H9 (cell line): Measurements from ENCODE around the gene COA4. TPM values are rescaled to one million over a fixed set of nuclear protein-coding genes. Genes with fewer than 3 reads are reported as not detected.
A peak's percentile ranks its signal among the peaks of the same experiment; 100 is the strongest.

Experiments
- DNase-seq: peaks from one replicate; pipeline ENCODE4 v3.0.0-alpha.2; 2017
- H2AFZ ChIP-seq: one replicate; pipeline ENCODE4 v1.6.1; 2013; ENCODE audit warnings: mild to moderate bottlenecking, low read length, control low read depth, moderate library complexity
- H2AK5ac ChIP-seq: 2 replicates; pipeline ENCODE4 v1.6.1; 2013; ENCODE audit warnings: low read length, control low read depth, mixed read lengths; ENCODE audit not compliant: insufficient read length
- H2BK120ac ChIP-seq: one replicate; pipeline ENCODE4 v1.6.1; 2013; ENCODE audit warnings: low read depth, mild to moderate bottlenecking, low read length, control low read depth, inconsistent platforms; ENCODE audit not compliant: poor library complexity, severe bottlenecking
- H2BK12ac ChIP-seq: 2 replicates; pipeline ENCODE4 v1.6.1; 2013; ENCODE audit warnings: low read length, control low read depth, mixed read lengths, low read depth; ENCODE audit not compliant: insufficient read length
- H2BK15ac ChIP-seq: 2 replicates; pipeline ENCODE4 v1.6.1; 2013; ENCODE audit warnings: low read depth, low read length, control low read depth
- H2BK20ac ChIP-seq: one replicate; pipeline ENCODE4 v1.6.1; 2013; ENCODE audit warnings: low read depth, mild to moderate bottlenecking, low read length, control low read depth, inconsistent platforms; ENCODE audit not compliant: poor library complexity, severe bottlenecking
- H2BK5ac ChIP-seq: 2 replicates; pipeline ENCODE4 v1.6.1; 2013; ENCODE audit warnings: low read length, control low read depth, mixed read lengths; ENCODE audit not compliant: insufficient read length
- H3K14ac ChIP-seq: 2 replicates; pipeline ENCODE4 v1.6.1; 2013; ENCODE audit warnings: low read length, control low read depth; ENCODE audit not compliant: insufficient read depth
- H3K18ac ChIP-seq: 2 replicates; pipeline ENCODE4 v1.6.1; 2013; ENCODE audit warnings: low read depth, mild to moderate bottlenecking, mixed read lengths, low read length, control low read depth; ENCODE audit not compliant: insufficient read length
- H3K23ac ChIP-seq: 2 replicates; pipeline ENCODE4 v1.6.1; 2013; ENCODE audit warnings: low read length, control low read depth, mixed read lengths, low read depth; ENCODE audit not compliant: insufficient read length
- H3K23me2 ChIP-seq: 2 replicates; pipeline ENCODE4 v1.6.1; 2013; ENCODE audit warnings: low read depth, mild to moderate bottlenecking, mixed read lengths, low read length, control low read depth; ENCODE audit not compliant: insufficient read length, poor library complexity, severe bottlenecking
- H3K27ac ChIP-seq: 2 replicates; pipeline ENCODE4 v1.5.1; 2013; ENCODE audit warnings: low read length, control low read depth, mixed read lengths, low read depth; ENCODE audit not compliant: insufficient read length
- H3K27me3 ChIP-seq: 2 replicates; pipeline ENCODE4 v1.6.1; 2013; ENCODE audit warnings: low read length, control low read depth, inconsistent platforms; ENCODE audit not compliant: insufficient read depth
- H3K4ac ChIP-seq: 2 replicates; pipeline ENCODE4 v1.6.1; 2013; ENCODE audit warnings: low read depth, mild to moderate bottlenecking, control low read depth, inconsistent platforms, low read length, moderate library complexity
- H3K4me1 ChIP-seq: 2 replicates; pipeline ENCODE4 v1.6.1; 2013; ENCODE audit warnings: low read length, control low read depth, inconsistent platforms; ENCODE audit not compliant: insufficient read depth
- H3K4me2 ChIP-seq: 2 replicates; pipeline ENCODE4 v1.6.1; 2013; ENCODE audit warnings: low read length, control low read depth, mixed read lengths; ENCODE audit not compliant: insufficient read length, insufficient read depth
- H3K56ac ChIP-seq: 2 replicates; pipeline ENCODE4 v1.6.1; 2013; ENCODE audit warnings: low read depth, mild to moderate bottlenecking, mixed read lengths, low read length, control low read depth; ENCODE audit not compliant: insufficient read length
- H3K79me1 ChIP-seq: 2 replicates; pipeline ENCODE4 v1.6.1; 2013; ENCODE audit warnings: low read depth, mild to moderate bottlenecking, moderate library complexity, low read length, control low read depth, inconsistent platforms; ENCODE audit not compliant: insufficient read depth, poor library complexity, severe bottlenecking
- H3K79me2 ChIP-seq: 2 replicates; pipeline ENCODE4 v1.6.1; 2013; ENCODE audit warnings: low read length, control low read depth, inconsistent platforms; ENCODE audit not compliant: insufficient read depth
- H3K9ac ChIP-seq: 2 replicates; pipeline ENCODE4 v1.6.1; 2013; ENCODE audit warnings: low read length, control low read depth, mixed read lengths; ENCODE audit not compliant: insufficient read length; ENCODE audit errors: extremely low read depth
- H3K9me3 ChIP-seq: one replicate; pipeline ENCODE4 v1.6.1; 2013; ENCODE audit warnings: low read depth, low read length, inconsistent platforms; ENCODE audit not compliant: control insufficient read depth
- H3T11ph ChIP-seq: one replicate; pipeline ENCODE4 v1.6.1; 2013; ENCODE audit warnings: mild to moderate bottlenecking, low read length, control low read depth, inconsistent platforms
- H4K20me1 ChIP-seq: one replicate; pipeline ENCODE4 v1.6.1; 2013; ENCODE audit not compliant: control insufficient read depth, insufficient read length, insufficient read depth
- H4K5ac ChIP-seq: 2 replicates; pipeline ENCODE4 v1.6.1; 2013; ENCODE audit warnings: low read depth, mild to moderate bottlenecking, mixed read lengths, low read length, control low read depth; ENCODE audit not compliant: insufficient read length
- H4K8ac ChIP-seq: replicated peaks from 2 replicates; pipeline ENCODE4 v1.6.1; 2013; ENCODE audit warnings: low read length, control low read depth, mixed read lengths, low read depth; ENCODE audit not compliant: insufficient read length
- H4K91ac ChIP-seq: 2 replicates; pipeline ENCODE4 v1.6.1; 2013; ENCODE audit warnings: low read depth, mild to moderate bottlenecking, moderate library complexity, mixed read lengths, low read length, control low read depth; ENCODE audit not compliant: insufficient read length
- H3K27ac Mint-ChIP-seq, 3 experiments: 2 replicates in 2 of 3; 3 replicates in 1 of 3; pipeline ENCODE4 v1.8.0; 2020 to 2021; ENCODE audit warnings: mixed read lengths in 3 of 3, mild to moderate bottlenecking in 1 of 3, moderate library complexity in 1 of 3
- H3K27me3 Mint-ChIP-seq: 2 replicates; pipeline ENCODE4 v1.8.0; 2021; ENCODE audit warnings: low read depth, mild to moderate bottlenecking, moderate library complexity, mixed read lengths
- H3K36me3 Mint-ChIP-seq, 3 experiments: 2 replicates in 2 of 3; 3 replicates in 1 of 3; pipeline ENCODE4 v1.8.0; 2020 to 2021; ENCODE audit warnings: low read depth in 3 of 3, mixed read lengths in 3 of 3; ENCODE audit not compliant: insufficient read depth in 1 of 3
- H3K4me1 Mint-ChIP-seq, 2 experiments: 2 replicates each; pipeline ENCODE4 v1.8.0; 2020; ENCODE audit warnings: mixed read lengths in 2 of 2
- H3K4me3 Mint-ChIP-seq, 2 experiments: 2 replicates in 1 of 2; 3 replicates in 1 of 2; pipeline ENCODE4 v1.8.0; 2020 to 2021; ENCODE audit warnings: mild to moderate bottlenecking in 2 of 2, mixed read lengths in 2 of 2, moderate library complexity in 1 of 2
- H3K9me3 Mint-ChIP-seq, 2 experiments: 2 replicates in 1 of 2; 3 replicates in 1 of 2; pipeline ENCODE4 v1.8.0; 2020; ENCODE audit warnings: mild to moderate bottlenecking in 2 of 2, mixed read lengths in 2 of 2, moderate library complexity in 1 of 2
- WGBS: extraction: QIAGEN DNeasy Blood & Tissue Kit; methylation state at CpG from one replicate; pipeline ENCODE4 v1.1.7; 2013; ENCODE audit warnings: missing lambda C conversion rate, low lambda C conversion rate, mixed read lengths; ENCODE audit not compliant: insufficient read length; ENCODE audit errors: extremely low coverage; 5-methylcytosine and 5-hydroxymethylcytosine counted together
- total RNA-seq: library from RNA; stranded (reverse); gene quantifications from 2 replicates; pipeline ENCODE4 v1.2.1, GENCODE V29; 2021
- TF ChIP-seq, protein P1 (sequence below): fragments of 200-600 bp; sonication (generic); conservative IDR thresholded peaks from 3 replicates; pipeline ENCODE4 v1.8.0; 2021; ENCODE audit warnings: antibody characterized with exemption, mild to moderate bottlenecking

Gene COA4
- total RNA-seq, 1 experiment from 2014 or later, result 116 TPM

GRCh38 chr11:73870261-73870660 lies 6.4 kb downstream of the COA4 start:
- H4K20me1 ChIP-seq, result no peaks in the 10 kb centered on the region

More at GRCh38 chr11:73870261-73870660, 6.4 kb downstream of the COA4 start:
- Histone ChIP-seq H2AFZ (no peak overlapping the region), H2BK20ac (no peak overlapping the region), H3K4me1 (0 out of 2 replicates have a peak, but pooled peaks cover 2% of the 10 kb centered on the region), H2BK120ac (no peak overlapping the region), H3K27me3 (no peaks in the 10 kb centered on the region), H3T11ph (no peak overlapping the region), H3K79me2 (peaks cover 3% of the 10 kb centered on the region; the same call in 1 of the 2 replicates), H3K4me2 (no peak overlapping the region), H4K91ac (no peak overlapping the region), H3K4ac (no peak overlapping the region), H4K8ac (no peak overlapping the region), H3K9me3 (no peaks in the 10 kb centered on the region), H2AK5ac (no peak overlapping the region), H3K56ac (no peak overlapping the region), H2BK5ac (no peak overlapping the region), H2BK15ac (no peak overlapping the region), H3K23me2 (peaks cover under 1% of the 10 kb centered on the region), H3K18ac (no peak overlapping the region), H2BK12ac (no peak overlapping the region), H3K79me1 (peaks cover 6% of the 10 kb centered on the region), H4K5ac (no peak overlapping the region), H3K9ac (no peak overlapping the region), H3K23ac (no peak overlapping the region), H3K27ac (no peak overlapping the region), H3K14ac (no peak overlapping the region)
- no peak for DNase-seq
- H3K4me1 Mint-ChIP-seq, result peaks cover 5 to 8% of the 10 kb centered on the region in 2 experiments
- TF ChIP-seq, protein P1, sequence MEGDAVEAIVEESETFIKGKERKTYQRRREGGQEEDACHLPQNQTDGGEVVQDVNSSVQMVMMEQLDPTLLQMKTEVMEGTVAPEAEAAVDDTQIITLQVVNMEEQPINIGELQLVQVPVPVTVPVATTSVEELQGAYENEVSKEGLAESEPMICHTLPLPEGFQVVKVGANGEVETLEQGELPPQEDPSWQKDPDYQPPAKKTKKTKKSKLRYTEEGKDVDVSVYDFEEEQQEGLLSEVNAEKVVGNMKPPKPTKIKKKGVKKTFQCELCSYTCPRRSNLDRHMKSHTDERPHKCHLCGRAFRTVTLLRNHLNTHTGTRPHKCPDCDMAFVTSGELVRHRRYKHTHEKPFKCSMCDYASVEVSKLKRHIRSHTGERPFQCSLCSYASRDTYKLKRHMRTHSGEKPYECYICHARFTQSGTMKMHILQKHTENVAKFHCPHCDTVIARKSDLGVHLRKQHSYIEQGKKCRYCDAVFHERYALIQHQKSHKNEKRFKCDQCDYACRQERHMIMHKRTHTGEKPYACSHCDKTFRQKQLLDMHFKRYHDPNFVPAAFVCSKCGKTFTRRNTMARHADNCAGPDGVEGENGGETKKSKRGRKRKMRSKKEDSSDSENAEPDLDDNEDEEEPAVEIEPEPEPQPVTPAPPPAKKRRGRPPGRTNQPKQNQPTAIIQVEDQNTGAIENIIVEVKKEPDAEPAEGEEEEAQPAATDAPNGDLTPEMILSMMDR, result no peak
- no CpG with 5 or more reads among the region's 3 CpGs for WGBS
- no peak overlapping the region for H3K4me3 Mint-ChIP-seq
- peak overlapping the region in 1 of 3 experiments; percentile 44; a peak in 1 of 7 replicates for H3K27ac Mint-ChIP-seq
- H3K27me3 Mint-ChIP-seq, result no peaks in the 10 kb centered on the region; the same call in 1 of the 2 replicates
- no peaks in the 10 kb centered on the region for H3K9me3 Mint-ChIP-seq
- peaks cover 20 to 45% (median 38%) of the 10 kb centered on the region in 3 experiments; a peak in 6 of 7 replicates for H3K36me3 Mint-ChIP-seq
